ENCODE measurements around the gene CCNC. TPM values are rescaled to one million over a fixed set of nuclear protein-coding genes. Genes with fewer than 3 reads are reported as not detected.

Gene CCNC
- total and polyA plus RNA-seq, 2 of the 13 experiments (the other 11 are each of a cell fraction or from before 2014, with no cell fraction given) = 69.6 to 141 TPM

DNA sequence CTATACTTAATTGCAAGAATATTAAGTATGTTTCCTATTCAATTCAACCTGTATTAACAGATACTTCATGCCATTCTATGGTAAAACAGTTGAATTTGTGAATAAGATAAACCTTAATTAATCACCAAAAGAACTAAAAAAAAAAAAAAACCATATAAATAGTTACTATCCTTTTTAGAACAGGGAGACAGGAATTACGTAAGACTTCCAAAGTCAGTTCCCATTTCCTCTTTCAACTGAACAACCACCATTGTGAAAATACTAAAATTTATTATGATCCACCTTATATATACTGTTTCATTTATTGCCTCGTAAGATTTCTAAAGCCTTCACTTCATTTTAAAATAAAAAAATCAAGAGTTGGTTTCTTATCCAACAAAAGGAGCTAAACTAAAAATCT, 9.4 kb downstream of the CCNC start:
- peaks cover 11% of the 10 kb centered on the region for H3K4me1 ChIP-seq (ENCODE audit: insufficient read depth, low read length)
- peaks cover 8% of the 10 kb centered on the region; the same call in 1 of the 2 replicates for H4K20me1 ChIP-seq (ENCODE audit: insufficient read depth, low read length)
- in situ Hi-C loops (cut with HindIII; ENCODE audit: extremely low pct_ligation_motif_present, low pct_unique_long_range_greater_than_20kb) (no loop called here), intact Hi-C loops (cut with micrococcal nuclease; ENCODE audit: unreplicated experiment) (no loop called here)
- H3K36me3 ChIP-seq (replicated peaks in 1 of 2; ENCODE audit: control insufficient read depth in 1 of 2, insufficient read depth in 2 of 2, low read length in 2 of 2) = peaks cover 5 to 65% of the 10 kb centered on the region in 2 experiments
- FAIRE-seq (no peak), ATAC-seq (no peak), DNase-seq (ENCODE audit: low spot score) (no peak)
- ChIA-PET POLR2A (interaction anchor here (2.8 kb wide), 1 partner anchor 9 kb away, joined by 12 read pairs; the partner anchor contains the start of gene CCNC), CTCF (ENCODE audit: low intra/inter-chr PET ratio, low total read pairs) (no interaction called here)
- H3K4me2 ChIP-seq (ENCODE audit: low read depth, low read length) = no peak overlapping the region
- no peak overlapping the region for H2AFZ ChIP-seq (ENCODE audit: low read length)
- 99% methylated on average over 2 of the region's 2 CpGs for WGBS (ENCODE audit: low lambda C conversion rate)
- H3K27ac ChIP-seq (ENCODE audit: extremely low read length, insufficient read depth, low read length) = no peak overlapping the region
- H3K79me2 ChIP-seq (ENCODE audit: insufficient read depth, low read length) = peaks cover 37% of the 10 kb centered on the region
- BruUV-seq (replicated peaks) = no TSS peak
- TF ChIP-seq ZSCAN5A (CRISPR knock-in tag; IDR thresholded peaks at IDR 0.05; ENCODE audit: borderline replicate concordance) (no peak), ARHGAP35 (CRISPR knock-in tag; IDR thresholded peaks at IDR 0.05; ENCODE audit: borderline replicate concordance) (no peak), SOX13 (IDR thresholded peaks at IDR 0.05) (no peak), SOX13 (CRISPR knock-in tag; conservative IDR thresholded peaks at IDR 0.05 in 1 of 2, IDR thresholded peaks at IDR 0.05 in 1 of 2) (no peak), KLF9 (CRISPR knock-in tag; IDR thresholded peaks at IDR 0.05; ENCODE audit: low read depth) (no peak), RELA (CRISPR knock-in tag; IDR thresholded peaks at IDR 0.05) (no peak), MLX (CRISPR knock-in tag; IDR thresholded peaks at IDR 0.05) (no peak), ZNF550 (CRISPR knock-in tag; IDR thresholded peaks at IDR 0.05; ENCODE audit: borderline replicate concordance) (no peak), RXRA (CRISPR knock-in tag; IDR thresholded peaks at IDR 0.05) (no peak), ZNF354B (CRISPR knock-in tag; IDR thresholded peaks at IDR 0.05) (no peak), ETS1 (CRISPR knock-in tag; IDR thresholded peaks at IDR 0.05) (no peak), RCOR2 (CRISPR knock-in tag; IDR thresholded peaks at IDR 0.05) (no peak), CCAR2 (optimal IDR thresholded peaks at IDR 0.05; ENCODE audit: low read depth, low read length) (no peak), CEBPG (CRISPR knock-in tag; IDR thresholded peaks at IDR 0.05) (no peak), MYPOP (CRISPR knock-in tag; IDR thresholded peaks at IDR 0.05) (no peak), RFXAP (CRISPR knock-in tag; IDR thresholded peaks at IDR 0.05; ENCODE audit: borderline replicate concordance) (no peak), SIN3B (IDR thresholded peaks at IDR 0.05; ENCODE audit: low read length) (no peak), ZNF784 (CRISPR knock-in tag; IDR thresholded peaks at IDR 0.05; ENCODE audit: borderline replicate concordance) (no peak), ATRX (CRISPR knock-in tag; IDR thresholded peaks at IDR 0.05; ENCODE audit: borderline replicate concordance) (no peak), ZKSCAN5 (CRISPR knock-in tag; IDR thresholded peaks at IDR 0.05) (no peak), MYNN (CRISPR knock-in tag; IDR thresholded peaks at IDR 0.05; ENCODE audit: low read depth) (no peak)
- no peaks in the 10 kb centered on the region; a peak in 1 of 5 replicates for H3K27me3 ChIP-seq (ENCODE audit: control insufficient read depth in 1 of 2, insufficient read depth in 2 of 2, low read length in 2 of 2)
- H3K9me3 ChIP-seq (ENCODE audit: low read length) = no peaks in the 10 kb centered on the region
- no peak overlapping the region for H3K9ac ChIP-seq (ENCODE audit: insufficient read depth, low read depth, low read length)
- H3K4me3 ChIP-seq (replicated peaks in 1 of 3; ENCODE audit: insufficient read depth in 1 of 3, low read depth in 2 of 3, low read length in 3 of 3) = no peak overlapping the region
